GM19328 (cell line): ENCODE results near the gene CHPF.
A peak's percentile ranks its signal among the peaks of the same experiment; 100 is the strongest.

Experiments
- ATAC-seq: cut with Tn5 transposase; IDR thresholded peaks from one replicate; pipeline ENCODE4 v1.9.1; 2021; ENCODE audit warnings: mild to moderate bottlenecking, moderate library complexity; ENCODE audit not compliant: unreplicated experiment

Gene CHPF

GRCh38 chr2:219533930-219534661, 9.5 kb downstream of the CHPF start:
- no peak for ATAC-seq

GRCh38 chr2:219532378-219532649, 11.3 kb downstream of the CHPF start:
- ATAC-seq, result no peak

- ATAC-seq, result no peak
These were observed 11.8 kb downstream of the CHPF start for GRCh38 chr2:219531639-219532377.

GRCh38 chr2:219530048-219530963, 13.3 kb downstream of the CHPF start:
- ATAC-seq, result peak; percentile 71

- ATAC-seq, result no peak
These were observed 16.1 kb downstream of the CHPF start for GRCh38 chr2:219527472-219527871.

- no peak for ATAC-seq
These were observed 16.6 kb downstream of the CHPF start for GRCh38 chr2:219527076-219527394.

GRCh38 chr2:219526320-219527075, 17.1 kb downstream of the CHPF start:
- no peak for ATAC-seq

GRCh38 chr2:219525533-219526232, 17.9 kb downstream of the CHPF start:
- no peak for ATAC-seq

GRCh38 chr2:219524817-219525216, 18.8 kb downstream of the CHPF start:
- ATAC-seq, result no peak

- no peak for ATAC-seq
These were observed 20.5 kb downstream of the CHPF start for GRCh38 chr2:219523031-219523671.

GRCh38 chr2:219522111-219523030, 21.2 kb downstream of the CHPF start:
- no peak for ATAC-seq

GRCh38 chr2:219521066-219521880, 22.3 kb downstream of the CHPF start:
- ATAC-seq, result no peak

GRCh38 chr2:219520079-219520478, 23.5 kb downstream of the CHPF start:
- no peak for ATAC-seq

- no peak for ATAC-seq
These were observed 24.1 kb downstream of the CHPF start for GRCh38 chr2:219519526-219519916.

- no peak for ATAC-seq
These were observed 25.4 kb downstream of the CHPF start for GRCh38 chr2:219517954-219518778.

- no peak for ATAC-seq
These were observed 26.7 kb downstream of the CHPF start for GRCh38 chr2:219516888-219517287.
